Measurements from ENCODE around the gene TMIE. TPM values are rescaled to one million over a fixed set of nuclear protein-coding genes. Genes with fewer than 3 reads are reported as not detected.

Gene TMIE
- total RNA-seq, 1 experiment from 2014 or later, result 0.26 TPM

- no TSS peak for BruUV-seq (replicated peaks)
- Mint-ChIP-seq H3K4me3 (ENCODE audit: unreplicated experiment) (peak overlapping the region; percentile 84), H3K27ac (ENCODE audit: low read depth, unreplicated experiment) (peak overlapping the region; percentile 94), H3K9me3 (ENCODE audit: unreplicated experiment) (no peaks in the 10 kb centered on the region), H3K36me3 (ENCODE audit: insufficient read depth, unreplicated experiment) (peaks cover under 1% of the 10 kb centered on the region), H3K27me3 (ENCODE audit: insufficient read depth, unreplicated experiment) (no peaks in the 10 kb centered on the region), H3K4me1 (ENCODE audit: insufficient read depth, unreplicated experiment) (peaks cover 49% of the 10 kb centered on the region)
- ChIA-PET CTCF (interaction anchor here (0.8 to 3.1 kb wide), 3 partner anchors 202 to 216 kb away, joined by 3 to 18 read pairs (median 4); no protein-coding TSS in a partner anchor), POLR2A (interaction anchor here (0.5 to 3.7 kb wide), 22 partner anchors 11 to 1774 kb away, joined by 3 to 27 read pairs (median 5); partner anchors contain the start of genes CCDC12, NBEAL2, PTPN23 and SETD2)
- no peak for TF ChIP-seq CTCF (IDR thresholded peaks at IDR 0.05; ENCODE audit: unreplicated experiment)
- DNase-seq (ENCODE audit: unreplicated experiment), result peak; percentile 95
- intact Hi-C loops (cut with micrococcal nuclease), result no loop called here
Measured at GRCh38 chr3:46692566-46692990, 8.6 kb upstream of the TMIE start.

- ChIA-PET POLR2A (interaction anchor here (0.6 to 3.7 kb wide), 21 partner anchors 10 to 1773 kb away, joined by 3 to 27 read pairs (median 5); partner anchors contain the start of genes CCDC12, NBEAL2, PTPN23 and SETD2), CTCF (interaction anchor here (0.6 to 3.1 kb wide), 4 partner anchors 204 to 1101 kb away, joined by 3 to 18 read pairs (median 4); partner anchors contain the start of gene ELP6)
- intact Hi-C loops (cut with micrococcal nuclease), result loop anchor here (1.0 kb wide), 1 partner anchor 205 kb away; no protein-coding TSS in a partner anchor
- Mint-ChIP-seq H3K36me3 (ENCODE audit: insufficient read depth, unreplicated experiment) (no peaks in the 10 kb centered on the region), H3K9me3 (ENCODE audit: unreplicated experiment) (no peaks in the 10 kb centered on the region), H3K4me3 (ENCODE audit: unreplicated experiment) (peak within 1 kb of the TSS; percentile 84), H3K4me1 (ENCODE audit: insufficient read depth, unreplicated experiment) (peaks cover 49% of the 10 kb centered on the region), H3K27me3 (ENCODE audit: insufficient read depth, unreplicated experiment) (no peaks in the 10 kb centered on the region), H3K27ac (ENCODE audit: low read depth, unreplicated experiment) (peak within 1 kb of the TSS; percentile 94)
- peak; percentile 64 for DNase-seq (ENCODE audit: unreplicated experiment)
- TSS peak; percentile 95 for BruUV-seq (replicated peaks)
- no peak for TF ChIP-seq CTCF (IDR thresholded peaks at IDR 0.05; ENCODE audit: unreplicated experiment)
Measured at GRCh38 chr3:46693038-46693891, 7.9 kb upstream of the TMIE start, which contains the start of gene ALS2CL. TSS of gene ALS2CL (minus strand) at chr3:46693679. CDS start at chr3:46689440, 4,239 bp downstream.

GRCh38 chr3:46693892-46694226 lies 7.3 kb upstream of the TMIE start:
- no peaks in the 10 kb centered on the region for H3K27me3 Mint-ChIP-seq (ENCODE audit: insufficient read depth, unreplicated experiment)
- no TSS peak for BruUV-seq (replicated peaks)
- POLR2A ChIA-PET, result interaction anchor here (0.7 to 3.7 kb wide), 12 partner anchors 9 to 687 kb away, joined by 3 to 27 read pairs (median 8); partner anchors contain the start of genes CCDC12, NBEAL2, PTPN23 and SETD2
- intact Hi-C loops (cut with micrococcal nuclease), result loop anchor here (1.0 kb wide), 1 partner anchor 206 kb away; no protein-coding TSS in a partner anchor
- H3K9me3 Mint-ChIP-seq (ENCODE audit: unreplicated experiment), result no peaks in the 10 kb centered on the region
- H3K27ac Mint-ChIP-seq (ENCODE audit: low read depth, unreplicated experiment), result no peak overlapping the region
- peak overlapping the region; percentile 84 for H3K4me3 Mint-ChIP-seq (ENCODE audit: unreplicated experiment)
- H3K36me3 Mint-ChIP-seq (ENCODE audit: insufficient read depth, unreplicated experiment), result no peaks in the 10 kb centered on the region
- no peak for DNase-seq (ENCODE audit: unreplicated experiment)
- TF ChIP-seq CTCF (IDR thresholded peaks at IDR 0.05; ENCODE audit: unreplicated experiment), result no peak
- peaks cover 49% of the 10 kb centered on the region for H3K4me1 Mint-ChIP-seq (ENCODE audit: insufficient read depth, unreplicated experiment)
- CTCF ChIA-PET, result interaction anchor here (0.6 to 0.7 kb wide), 3 partner anchors 747 to 1101 kb away, joined by 3 to 4 read pairs (median 4); partner anchors contain the start of gene ELP6

GRCh38 chr3:46694520-46694919 lies 6.7 kb upstream of the TMIE start:
- no peak for TF ChIP-seq CTCF (IDR thresholded peaks at IDR 0.05; ENCODE audit: unreplicated experiment)
- ChIA-PET CTCF (no interaction called here), POLR2A (interaction anchor here (0.7 kb wide), 1 partner anchor 24 kb away, joined by 3 read pairs; no protein-coding TSS in a partner anchor)
- intact Hi-C loops (cut with micrococcal nuclease), result no loop called here
- H3K27me3 Mint-ChIP-seq (ENCODE audit: insufficient read depth, unreplicated experiment), result no peaks in the 10 kb centered on the region
- peaks cover 49% of the 10 kb centered on the region for H3K4me1 Mint-ChIP-seq (ENCODE audit: insufficient read depth, unreplicated experiment)
- H3K9me3 Mint-ChIP-seq (ENCODE audit: unreplicated experiment), result no peaks in the 10 kb centered on the region
- DNase-seq (ENCODE audit: unreplicated experiment), result no peak
- H3K4me3 Mint-ChIP-seq (ENCODE audit: unreplicated experiment), result peak overlapping the region; percentile 38
- H3K27ac Mint-ChIP-seq (ENCODE audit: low read depth, unreplicated experiment), result no peak overlapping the region
- H3K36me3 Mint-ChIP-seq (ENCODE audit: insufficient read depth, unreplicated experiment), result no peaks in the 10 kb centered on the region
- no TSS peak for BruUV-seq (replicated peaks)

Data from MCF 10A (cell line).